Smooth muscle cell (in vitro differentiated cells): ENCODE results near the gene HSPE1. TPM values are rescaled to one million over a fixed set of nuclear protein-coding genes. Genes with fewer than 3 reads are reported as not detected.

Experiments used
- DNase-seq: peaks from one replicate; lab custom pipeline; 2025; ENCODE audit not compliant: unreplicated experiment; lab: John Stamatoyannopoulos, UW
- H2AFZ ChIP-seq: fragments of 200-600 bp; sonication (generic); 2 replicates; pipeline ENCODE4 v1.6.0; 2016; ENCODE audit warnings: antibody characterized with exemption, low read depth, mild to moderate bottlenecking
- H3F3A ChIP-seq: fragments of 200-600 bp; sonication (generic); 2 replicates; pipeline ENCODE4 v1.6.0; 2017; ENCODE audit warnings: antibody characterized with exemption, low read depth
- H3K27ac ChIP-seq: fragments of 200-600 bp; sonication (generic); 2 replicates; pipeline ENCODE4 v1.5.1; 2016; ENCODE audit warnings: low read depth, mild to moderate bottlenecking
- H3K27me3 ChIP-seq: fragments of 200-600 bp; sonication (generic); 2 replicates; pipeline ENCODE4 v1.6.1; 2016; ENCODE audit warnings: low read depth, mild to moderate bottlenecking
- H3K36me3 ChIP-seq: fragments of 200-600 bp; sonication (generic); 2 replicates; pipeline ENCODE4 v1.5.1; 2016; ENCODE audit warnings: low read depth
- H3K4me1 ChIP-seq: fragments of 200-600 bp; sonication (generic); 2 replicates; pipeline ENCODE4 v1.5.1; 2016; ENCODE audit warnings: low read depth
- H3K4me2 ChIP-seq: fragments of 200-600 bp; sonication (generic); 2 replicates; pipeline ENCODE4 v1.6.0; 2016; ENCODE audit warnings: mild to moderate bottlenecking
- H3K4me3 ChIP-seq: fragments of 200-600 bp; sonication (generic); 2 replicates; pipeline ENCODE4 v1.5.1; 2016; ENCODE audit warnings: mild to moderate bottlenecking
- H3K79me2 ChIP-seq: fragments of 200-600 bp; sonication (generic); 2 replicates; pipeline ENCODE4 v1.6.0; 2016; ENCODE audit warnings: low read depth, mild to moderate bottlenecking
- H3K9ac ChIP-seq: fragments of 200-600 bp; sonication (generic); 2 replicates; pipeline ENCODE4 v1.6.0; 2016; ENCODE audit warnings: low read depth
- H3K9me3 ChIP-seq: fragments of 200-600 bp; sonication (generic); replicated peaks from 2 replicates; pipeline ENCODE4 v1.5.1; 2016; ENCODE audit warnings: low read depth
- H4K20me1 ChIP-seq: fragments of 200-600 bp; sonication (generic); 2 replicates; pipeline ENCODE4 v1.6.0; 2016; ENCODE audit warnings: low read depth
- WGBS: methylation state at CpG from one replicate; pipeline ENCODE4 v1.1.7; 2016; ENCODE audit warnings: low lambda C conversion rate; 5-methylcytosine and 5-hydroxymethylcytosine counted together
- polyA plus RNA-seq: library from polyadenylated mRNA; unstranded; fragments of >200 nt; fragmentation: Nextera tagmentation; extraction: Ambion mirVana; gene quantifications from 2 replicates; pipeline ENCODE4 v1.2.1, GENCODE V29; 2016
- total RNA-seq: library from RNA; depleted of rRNA; stranded (reverse); fragments of >200 nt; gene quantifications from 2 replicates; pipeline ENCODE4 v1.2.3, GENCODE V29; 2014
- TF ChIP-seq, protein P1 (sequence below): fragments of 200-600 bp; sonication (generic); IDR thresholded peaks from 2 replicates; pipeline ENCODE4 v1.5.1; 2017; ENCODE audit warnings: borderline replicate concordance, mild to moderate bottlenecking, antibody characterized with exemption; ENCODE audit not compliant: insufficient read depth, poor library complexity, severe bottlenecking

HSPE1 gene
- total and polyA plus RNA-seq, 2 experiments from 2014 or later = 132 to 158 TPM

DNA sequence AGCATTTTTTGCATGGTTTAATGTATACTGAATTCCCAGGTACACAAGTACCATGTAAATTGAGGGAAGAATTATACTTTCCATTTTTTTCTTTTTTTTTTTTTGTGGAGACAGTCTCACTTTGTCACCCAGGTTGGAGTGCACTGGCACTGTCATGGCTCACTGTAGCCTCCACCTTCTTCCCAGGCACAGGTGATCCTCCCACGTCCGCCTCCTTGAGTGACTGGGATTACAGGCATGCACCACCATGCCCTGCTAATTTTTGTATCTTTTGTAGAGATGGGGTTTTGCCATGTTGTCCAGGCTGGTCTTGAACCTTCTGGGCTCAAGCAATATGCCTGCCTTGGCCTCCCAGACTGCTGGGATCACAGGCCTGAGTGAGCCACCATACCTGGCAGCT is 3.8 kb downstream of the HSPE1 start:
- Histone ChIP-seq H3K4me3 (no peak overlapping the region), H3K79me2 (peaks cover 41% of the 10 kb centered on the region), H3K9ac (no peak overlapping the region), H3K4me1 (peaks cover 16% of the 10 kb centered on the region), H4K20me1 (peaks cover under 1% of the 10 kb centered on the region), H2AFZ (no peak overlapping the region), H3K9me3 (no peaks in the 10 kb centered on the region), H3F3A (no peaks in the 10 kb centered on the region), H3K4me2 (no peak overlapping the region), H3K27ac (no peak overlapping the region), H3K36me3 (peaks cover 9% of the 10 kb centered on the region), H3K27me3 (no peaks in the 10 kb centered on the region)
- no peak for DNase-seq
- TF ChIP-seq, protein P1, sequence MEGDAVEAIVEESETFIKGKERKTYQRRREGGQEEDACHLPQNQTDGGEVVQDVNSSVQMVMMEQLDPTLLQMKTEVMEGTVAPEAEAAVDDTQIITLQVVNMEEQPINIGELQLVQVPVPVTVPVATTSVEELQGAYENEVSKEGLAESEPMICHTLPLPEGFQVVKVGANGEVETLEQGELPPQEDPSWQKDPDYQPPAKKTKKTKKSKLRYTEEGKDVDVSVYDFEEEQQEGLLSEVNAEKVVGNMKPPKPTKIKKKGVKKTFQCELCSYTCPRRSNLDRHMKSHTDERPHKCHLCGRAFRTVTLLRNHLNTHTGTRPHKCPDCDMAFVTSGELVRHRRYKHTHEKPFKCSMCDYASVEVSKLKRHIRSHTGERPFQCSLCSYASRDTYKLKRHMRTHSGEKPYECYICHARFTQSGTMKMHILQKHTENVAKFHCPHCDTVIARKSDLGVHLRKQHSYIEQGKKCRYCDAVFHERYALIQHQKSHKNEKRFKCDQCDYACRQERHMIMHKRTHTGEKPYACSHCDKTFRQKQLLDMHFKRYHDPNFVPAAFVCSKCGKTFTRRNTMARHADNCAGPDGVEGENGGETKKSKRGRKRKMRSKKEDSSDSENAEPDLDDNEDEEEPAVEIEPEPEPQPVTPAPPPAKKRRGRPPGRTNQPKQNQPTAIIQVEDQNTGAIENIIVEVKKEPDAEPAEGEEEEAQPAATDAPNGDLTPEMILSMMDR = no peak
- 100% methylated on average over 2 of the region's 2 CpGs for WGBS

- no peaks in the 10 kb centered on the region for H3K9me3 ChIP-seq
- no peak for DNase-seq
- TF ChIP-seq, protein P1 = no peak
- H3K4me1 ChIP-seq = peaks cover 16% of the 10 kb centered on the region
- H3K27ac ChIP-seq = no peak overlapping the region
- no peaks in the 10 kb centered on the region for H3K27me3 ChIP-seq
- H3K79me2 ChIP-seq = peaks cover 36% of the 10 kb centered on the region
- WGBS = 95% methylated on average over 6 of the region's 6 CpGs
- no peak overlapping the region for H2AFZ ChIP-seq
- H3K9ac ChIP-seq = no peak overlapping the region
- no peaks in the 10 kb centered on the region for H4K20me1 ChIP-seq
- peaks cover 9% of the 10 kb centered on the region for H3K36me3 ChIP-seq
- no peak overlapping the region for H3K4me3 ChIP-seq
- H3F3A ChIP-seq = no peaks in the 10 kb centered on the region
- H3K4me2 ChIP-seq = no peak overlapping the region
Measured at GRCh38 chr2:197504512-197504911, 4.3 kb downstream of the HSPE1 start.

DNA sequence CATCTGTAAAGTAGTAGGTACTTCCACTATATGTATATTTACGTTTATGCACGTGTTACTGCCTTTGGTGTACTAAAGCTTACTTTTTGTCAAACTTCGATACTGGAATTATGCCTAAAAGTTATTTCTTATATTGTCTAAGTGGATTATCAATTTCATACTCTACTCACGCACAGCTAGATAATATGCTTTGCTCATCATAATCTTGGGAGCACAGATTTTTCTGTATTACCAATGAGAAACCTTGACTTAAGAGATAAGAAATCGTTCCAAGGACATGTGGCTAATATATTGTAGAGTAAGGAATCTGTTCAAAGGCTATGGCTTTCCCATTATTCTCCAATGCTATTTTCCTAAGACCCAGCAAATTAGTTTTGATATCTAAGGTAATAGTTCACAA is 6.5 kb downstream of the HSPE1 start:
- no peak for DNase-seq
- Histone ChIP-seq H2AFZ (no peak overlapping the region), H3F3A (no peaks in the 10 kb centered on the region), H3K27me3 (no peaks in the 10 kb centered on the region), H3K27ac (no peak overlapping the region), H3K9me3 (no peaks in the 10 kb centered on the region), H3K79me2 (peaks cover 24% of the 10 kb centered on the region), H3K4me3 (no peak overlapping the region), H3K4me1 (peaks cover 13% of the 10 kb centered on the region), H3K9ac (no peak overlapping the region), H4K20me1 (no peaks in the 10 kb centered on the region), H3K4me2 (no peak overlapping the region), H3K36me3 (peaks cover 9% of the 10 kb centered on the region)
- WGBS = 96% methylated on average over 5 of the region's 5 CpGs
- TF ChIP-seq, protein P1 = no peak

GRCh38 chr2:197513915-197514314 is 13.7 kb downstream of the HSPE1 start:
- Histone ChIP-seq H3K9me3 (no peaks in the 10 kb centered on the region), H3K79me2 (peaks cover 30% of the 10 kb centered on the region), H3K4me2 (no peak overlapping the region), H2AFZ (no peak overlapping the region), H3K27me3 (no peaks in the 10 kb centered on the region), H3F3A (peaks cover 7% of the 10 kb centered on the region), H3K36me3 (no peaks in the 10 kb centered on the region), H3K4me1 (peaks cover 18% of the 10 kb centered on the region), H4K20me1 (peaks cover 23% of the 10 kb centered on the region), H3K27ac (no peak overlapping the region), H3K4me3 (no peak overlapping the region), H3K9ac (no peak overlapping the region)
- 85% methylated on average over 5 of the region's 5 CpGs for WGBS
- TF ChIP-seq, protein P1 = no peak
- DNase-seq = no peak
